IPS-NIHi7 (cell line): Measurements from ENCODE around the gene TAS2R46.
"Not testable (repeated sequence)": the region's sequence is repeated elsewhere in the genome, so short reads cannot be mapped to it uniquely, and the experiment has no call there.

Source experiments
- DNase-seq: peaks from one replicate; pipeline ENCODE4 v3.0.0; 2012; ENCODE audit warnings: mixed read lengths; ENCODE audit errors: extremely low spot score

Gene TAS2R46, protein sequence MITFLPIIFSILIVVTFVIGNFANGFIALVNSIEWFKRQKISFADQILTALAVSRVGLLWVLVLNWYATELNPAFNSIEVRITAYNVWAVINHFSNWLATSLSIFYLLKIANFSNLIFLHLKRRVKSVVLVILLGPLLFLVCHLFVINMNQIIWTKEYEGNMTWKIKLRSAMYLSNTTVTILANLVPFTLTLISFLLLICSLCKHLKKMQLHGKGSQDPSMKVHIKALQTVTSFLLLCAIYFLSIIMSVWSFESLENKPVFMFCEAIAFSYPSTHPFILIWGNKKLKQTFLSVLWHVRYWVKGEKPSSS

GRCh38 chr12:11062194-11062593 lies at the start of gene TAS2R46:
TAS2R46 (minus strand) TSS chr12:11062294; CDS start chr12:11062294, 0 bp downstream.
- DNase-seq = not testable (repeated sequence)

DNA sequence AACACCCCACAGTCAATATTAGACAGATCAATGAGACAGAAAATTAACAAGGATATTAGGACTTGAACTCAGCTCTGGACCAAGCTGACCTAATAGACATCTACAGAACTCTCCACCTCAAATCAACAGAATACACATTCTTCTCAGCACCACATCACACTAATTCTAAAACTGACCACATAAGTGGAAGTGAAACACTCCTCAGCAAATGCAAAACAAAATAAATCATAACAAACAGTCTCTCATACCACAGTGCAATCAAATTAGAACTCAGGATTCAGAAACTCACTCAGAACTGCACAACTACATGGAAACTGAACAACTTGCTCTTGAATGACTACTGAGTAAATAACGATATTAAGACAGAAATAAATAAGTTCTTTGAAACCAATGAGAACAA lies 49.1 kb upstream of the TAS2R46 start:
- DNase-seq = not testable (repeated sequence)

- DNase-seq = no peak
These were observed 46.8 kb upstream of the TAS2R46 start for GRCh38 chr12:11108862-11109261.

GRCh38 chr12:11107719-11108118 lies 45.6 kb upstream of the TAS2R46 start:
- no peak for DNase-seq

DNA sequence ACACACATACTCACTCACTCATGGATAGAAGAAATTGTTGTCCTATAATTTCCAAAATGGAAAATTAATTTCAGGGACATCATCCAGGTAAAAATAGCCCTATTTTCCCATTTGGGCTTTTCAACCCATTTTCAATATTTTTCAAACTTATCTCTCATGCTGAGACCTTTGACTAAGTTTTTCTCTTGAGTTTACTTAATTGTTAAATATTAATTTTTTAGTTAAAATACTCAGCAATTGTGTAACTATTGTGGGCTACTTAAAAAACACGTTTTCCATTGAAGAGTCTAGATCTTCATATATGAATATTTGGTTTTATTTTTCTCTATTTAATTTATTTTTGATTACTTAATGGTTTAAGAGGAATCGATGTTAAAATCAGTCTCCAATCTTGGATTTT lies 44.2 kb upstream of the TAS2R46 start:
- DNase-seq = no peak

DNA sequence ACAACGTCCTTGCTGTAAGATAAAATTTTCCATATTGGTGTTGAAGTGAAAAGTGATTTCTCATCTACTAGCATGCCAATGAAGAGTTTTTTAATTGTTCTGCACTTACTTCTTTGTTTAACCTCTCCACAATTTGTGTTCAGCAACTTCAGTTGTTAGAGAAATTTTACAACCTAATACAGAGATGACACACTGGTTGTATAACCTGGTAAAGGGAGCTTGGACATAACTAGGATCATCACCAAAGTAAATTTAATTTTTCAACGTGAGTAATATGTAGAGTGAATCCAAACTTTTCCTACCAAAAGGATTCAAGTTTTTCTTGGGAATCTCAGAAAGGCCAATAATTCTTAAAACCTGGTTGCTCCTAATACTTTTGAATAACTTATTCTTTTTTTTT lies 43.5 kb upstream of the TAS2R46 start:
- DNase-seq = no peak

DNA sequence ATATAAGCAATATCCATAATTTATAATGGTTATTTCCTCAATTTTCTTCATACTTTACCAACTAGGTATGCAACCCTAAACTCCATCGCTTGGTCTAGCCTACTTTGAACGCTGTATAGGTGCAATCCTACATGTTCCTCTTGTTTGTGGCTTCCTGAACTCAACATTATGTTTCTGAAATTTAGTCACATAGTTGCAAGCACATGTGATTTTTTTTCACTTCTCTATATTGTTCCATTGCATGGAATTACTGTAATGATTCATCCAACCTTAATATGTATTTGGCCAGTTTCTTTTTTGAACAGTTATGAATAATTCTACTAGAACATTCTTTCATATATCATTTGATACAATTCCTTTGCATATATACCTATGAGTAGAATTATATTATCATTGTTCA lies 32.8 kb upstream of the TAS2R46 start:
- DNase-seq = not testable (repeated sequence)

DNA sequence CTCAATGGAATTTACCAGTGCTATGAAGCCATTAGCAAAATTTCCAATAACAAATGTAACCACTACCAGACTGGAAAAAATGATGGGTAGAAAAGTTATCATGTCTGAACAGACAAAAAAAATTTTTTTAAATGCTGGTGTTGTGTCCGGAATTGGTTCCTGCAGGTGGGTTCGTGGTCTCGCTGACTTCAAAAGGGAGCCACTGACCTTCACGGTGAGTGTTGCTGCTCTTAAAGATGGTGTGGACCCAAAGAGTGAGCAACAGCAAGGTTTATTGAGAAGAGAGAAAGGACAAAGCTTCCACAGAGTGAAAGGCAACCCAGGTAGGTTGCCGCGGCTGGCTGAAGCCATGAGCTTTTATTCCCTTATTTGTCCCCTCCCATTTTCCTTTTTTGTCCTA lies 30.0 kb upstream of the TAS2R46 start, which contains the start of gene TAS2R43:
Gene TAS2R43 (minus strand): TSS at position 186 of the 400 bp plus-strand sequence. CDS start 84 bp downstream, at position 102.
- no peak for DNase-seq

- no peak for DNase-seq
These were observed 27.2 kb upstream of the TAS2R46 start for GRCh38 chr12:11089246-11089645.

DNA sequence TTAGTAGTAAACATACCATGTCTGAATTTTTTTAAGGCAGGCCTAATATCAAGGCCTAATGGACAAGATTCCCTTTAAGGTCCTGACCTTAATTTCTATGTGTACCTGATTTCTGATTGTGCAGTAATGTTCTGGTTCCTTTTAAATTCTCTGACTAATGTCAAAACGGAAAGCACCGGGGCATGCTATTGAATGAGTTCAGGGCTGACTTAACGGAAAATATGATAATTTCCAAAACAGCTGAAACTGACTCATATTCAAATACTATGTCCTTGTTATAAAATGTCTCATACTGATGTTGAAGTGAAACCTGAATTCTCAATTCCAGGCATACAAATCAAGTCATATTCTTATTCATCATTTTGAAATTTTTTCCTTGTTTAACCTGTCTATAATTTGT lies 23.3 kb upstream of the TAS2R46 start:
- DNase-seq = no peak

DNA sequence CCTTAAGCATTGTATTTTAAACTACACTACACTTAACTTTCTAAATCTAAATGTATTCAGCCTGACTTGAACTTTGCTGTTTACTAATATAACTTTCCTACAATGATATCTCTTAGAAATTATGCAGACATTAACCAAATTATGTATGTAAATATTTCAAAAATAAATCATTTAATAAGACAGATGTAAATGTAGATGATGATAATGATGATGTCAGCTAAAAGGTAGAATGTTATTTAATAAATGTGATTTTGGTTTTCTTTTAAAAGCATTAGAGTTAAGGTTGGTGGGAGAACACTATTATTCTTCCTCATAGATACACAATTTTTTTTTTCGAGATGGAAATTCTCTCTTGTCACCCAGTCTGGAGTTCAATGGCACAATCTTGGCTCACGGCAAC lies 19.9 kb upstream of the TAS2R46 start:
- no peak for DNase-seq

GRCh38 chr12:11078246-11078645 lies 16.2 kb upstream of the TAS2R46 start:
- no peak for DNase-seq

DNA sequence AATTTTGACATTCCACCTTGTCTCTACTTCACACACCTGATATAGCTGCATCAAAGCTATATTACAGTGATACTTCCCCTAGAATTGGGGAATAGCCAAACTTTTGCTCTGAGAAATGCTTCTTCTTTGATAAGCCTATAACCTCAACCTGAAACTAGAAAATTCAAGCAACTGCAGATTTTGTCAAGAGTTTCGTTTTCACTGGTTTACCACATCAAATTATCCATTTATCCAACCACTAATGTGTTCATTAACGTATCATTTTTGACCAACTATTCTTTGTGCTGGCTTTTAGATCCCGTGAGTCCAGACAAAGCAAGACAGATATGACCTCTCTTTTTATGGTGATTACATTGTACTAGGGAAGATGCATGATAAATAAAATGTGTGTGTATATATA lies 13.5 kb upstream of the TAS2R46 start:
- DNase-seq = no peak

DNA sequence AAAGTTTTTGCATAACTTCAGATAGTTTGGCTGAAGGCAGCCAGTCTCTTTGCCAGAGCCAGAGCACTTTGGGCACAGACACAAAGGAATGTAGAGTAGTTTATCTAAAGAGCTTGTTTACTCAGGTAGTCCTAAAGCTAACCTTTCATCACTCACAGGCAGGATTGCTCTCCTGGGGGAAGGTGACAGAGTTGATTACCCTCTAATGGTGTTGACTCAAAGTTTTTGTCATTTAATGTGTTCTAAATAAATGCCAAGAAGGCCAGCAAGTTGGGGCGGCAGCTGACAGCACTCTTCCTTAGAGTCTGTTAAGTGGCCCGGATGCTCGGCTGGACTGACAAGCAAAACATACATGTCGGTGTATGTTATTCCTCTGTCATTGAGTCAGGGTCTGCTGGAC lies 9.3 kb upstream of the TAS2R46 start:
- peak; percentile 31 for DNase-seq

DNA sequence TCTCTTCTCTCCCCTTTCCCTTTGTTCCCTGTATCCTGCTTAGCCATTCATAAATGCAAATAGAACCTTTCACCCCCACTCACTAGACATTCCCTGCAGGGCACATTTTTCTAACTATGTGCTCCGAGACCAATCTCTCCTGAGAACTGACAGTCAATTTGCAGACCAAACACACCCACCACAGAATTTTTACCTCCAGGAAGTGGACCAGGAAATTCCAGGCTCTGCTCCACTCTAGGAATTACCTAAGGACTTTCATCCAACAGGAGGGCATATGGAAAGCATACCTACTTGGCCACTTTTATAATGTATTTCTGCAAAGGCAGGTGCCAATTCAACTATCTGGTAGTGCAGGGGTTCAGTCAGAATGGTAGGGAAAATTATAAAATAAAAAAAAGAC lies 8.9 kb upstream of the TAS2R46 start:
- DNase-seq = no peak

DNA sequence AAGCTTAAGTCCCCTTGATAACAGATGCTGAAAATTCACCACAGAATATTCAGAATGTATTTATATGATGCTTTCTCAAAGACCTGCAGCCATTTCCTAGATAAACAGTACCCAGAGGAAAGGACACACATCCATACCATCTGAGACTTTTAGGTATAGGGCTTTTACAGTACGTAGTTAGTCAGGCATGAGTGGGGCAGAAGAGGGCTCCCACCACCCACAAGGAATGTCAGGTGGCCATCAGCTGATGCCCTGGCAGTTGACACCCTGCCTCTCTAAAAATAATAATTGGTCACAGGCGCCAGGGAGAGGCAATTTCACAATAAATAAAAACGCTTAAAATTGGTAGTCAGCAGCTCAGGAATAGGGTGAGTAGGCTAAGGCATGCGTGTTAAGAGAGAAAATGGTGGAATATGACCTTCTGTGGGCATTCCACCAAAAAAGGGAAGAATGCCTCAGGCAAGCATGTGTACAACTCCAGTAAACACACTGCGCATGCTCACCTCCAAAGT lies 7.8 kb upstream of the TAS2R46 start:
- no peak for DNase-seq

DNA sequence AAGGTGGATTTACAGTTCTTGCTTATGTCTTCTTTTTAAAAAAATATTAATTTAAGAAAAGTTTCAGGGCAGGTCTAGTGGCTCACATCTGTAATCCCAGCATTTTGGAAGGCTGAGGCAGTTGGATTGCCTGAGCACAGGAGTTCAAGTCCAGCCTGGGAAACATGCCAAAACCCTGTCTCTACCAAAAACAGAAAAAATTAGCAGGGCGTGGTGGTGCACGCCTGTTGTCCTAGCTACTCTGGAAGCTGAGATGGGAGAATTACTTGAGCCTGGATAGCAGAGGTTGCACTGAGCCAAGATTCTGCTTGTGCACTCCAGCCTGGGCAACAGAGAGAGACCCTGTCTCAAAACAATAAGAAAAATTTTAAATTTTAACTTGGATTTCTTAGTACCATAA lies 5.4 kb upstream of the TAS2R46 start:
- DNase-seq = no peak

- no peak for DNase-seq
These were observed 2.3 kb downstream of the TAS2R46 start for GRCh38 chr12:11059784-11060183.

GRCh38 chr12:11059041-11059440 lies 3.1 kb downstream of the TAS2R46 start:
- no peak for DNase-seq

DNA sequence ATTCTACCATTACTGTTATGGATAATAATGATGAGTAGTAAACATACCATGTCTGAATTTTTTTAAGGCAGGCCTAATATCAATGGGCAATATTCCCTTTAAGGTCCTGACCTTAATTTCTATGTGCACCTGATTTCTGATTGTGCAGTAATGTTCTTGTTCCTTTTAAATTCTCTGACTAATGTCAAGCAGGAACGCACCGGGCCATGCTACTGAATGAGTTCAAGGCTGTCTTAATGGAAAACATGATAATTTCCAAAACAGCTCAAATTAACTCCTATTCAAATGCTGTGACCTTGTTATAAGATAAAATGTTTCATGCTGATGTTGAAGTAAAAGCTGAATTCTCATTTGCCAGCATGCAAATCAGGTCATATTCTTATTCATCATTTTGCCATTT lies 6.8 kb downstream of the TAS2R46 start:
- no peak for DNase-seq

DNA sequence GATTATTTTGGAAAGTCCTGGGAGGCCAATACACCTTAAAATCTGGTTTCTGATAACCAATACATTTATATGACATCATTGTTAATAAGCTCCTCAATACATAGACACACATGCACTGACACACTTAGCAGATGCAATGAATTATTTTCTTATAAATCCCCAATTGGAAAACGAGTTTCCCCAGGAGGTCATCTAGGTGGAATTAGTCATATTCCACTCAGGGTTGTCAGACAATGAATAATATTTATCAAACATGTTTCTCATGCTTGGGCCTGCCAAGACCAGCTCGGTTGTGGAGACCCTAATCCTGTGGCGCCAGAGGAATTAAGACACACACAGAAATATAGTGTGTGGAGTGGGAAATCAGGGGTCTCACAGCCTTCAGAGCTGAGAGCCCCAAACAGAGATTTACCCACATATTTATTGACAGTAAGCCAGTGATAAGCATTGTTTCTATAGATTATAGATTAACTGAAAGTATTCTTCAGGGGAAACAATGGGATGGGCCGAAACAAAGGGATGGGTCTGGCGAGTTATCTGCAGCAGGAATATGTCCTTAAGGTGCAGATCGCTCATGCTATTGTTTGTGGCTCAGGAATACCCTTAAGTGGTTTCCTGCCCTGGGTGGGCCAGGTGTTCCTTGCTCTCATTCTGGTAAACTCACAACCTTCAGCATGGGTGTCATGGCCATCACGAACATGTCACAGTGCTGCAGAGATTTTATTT lies 12.1 kb downstream of the TAS2R46 start:
- DNase-seq = not testable (repeated sequence)

- DNase-seq = not testable (repeated sequence)
These were observed 20.7 kb downstream of the TAS2R46 start for GRCh38 chr12:11041366-11041765.

DNA sequence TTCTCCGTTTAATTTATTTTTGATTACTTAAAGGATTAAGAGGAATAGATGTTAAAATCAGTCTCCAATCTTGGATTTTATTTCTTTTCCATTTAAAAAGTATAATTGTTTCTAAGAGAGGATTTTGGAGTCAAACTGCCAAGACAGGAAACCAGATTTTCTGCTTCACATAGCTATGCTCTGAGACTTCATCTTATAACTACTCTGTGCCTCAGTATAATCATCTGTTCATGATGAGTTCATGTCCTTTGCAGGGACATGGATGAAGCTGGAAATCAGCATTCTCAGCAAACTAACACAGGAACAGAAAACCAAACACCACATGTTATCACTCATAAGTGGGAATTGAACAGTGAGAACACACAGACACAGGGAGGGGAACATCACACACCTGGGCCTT lies 21.9 kb downstream of the TAS2R46 start:
- no peak for DNase-seq
